GM12878 (cell line): ENCODE results near the gene SKA3. TPM values are rescaled to one million over a fixed set of nuclear protein-coding genes. Genes with fewer than 3 reads are reported as not detected.

Experiments
- polyA plus RNA-seq, 11 experiments: library from polyadenylated mRNA; depleted of rRNA in 4 of 11; unstranded in 6 of 11; stranded (reverse) in 5 of 11; fragments of >200 nt; fragmentation: Nextera tagmentation in 4 of 11; fragmentation: Illumina TruSeq in 1 of 11; extraction: Ambion mirVana in 4 of 11; extraction: Trizol in 1 of 11; gene quantifications; 1 replicate in 1 of 11; 2 replicates in 10 of 11; pipeline versions ENCODE4 v1.2.1 to v1.2.3, GENCODE V29; 2011 to 2016; ENCODE audit warnings: inconsistent platforms in 2 of 11, missing spikeins in 2 of 11, low read depth in 1 of 11
- small RNA-seq: library from RNA; depleted of rRNA; stranded (forward); fragments of <200 nt; gene quantifications from one replicate; pipeline ENCODE3, GENCODE V24; 2014
- total RNA-seq, 4 experiments: library from RNA; depleted of rRNA in 3 of 4; stranded (reverse); fragments of >200 nt in 3 of 4; fragmentation: Illumina TruSeq in 1 of 4; extraction: Trizol in 1 of 4; gene quantifications; 2 replicates each; pipeline versions ENCODE4 v1.2.1 to v1.2.3, GENCODE V29; 2013 to 2021

Gene SKA3
- total and polyA plus RNA-seq, 10 of the 15 experiments (the other 5 are each of a cell fraction or from before 2014, with no cell fraction given), result 13.5 to 69.7 (median 26.3) TPM

Small RNA genes within 50 kb of the gene (small RNA-seq; reads per million reads assigned to genes)
- not detected for gene AL158032.1
- gene RF00086, result not detected
- not detected for gene RF02116

Other genes with a start within 250 kb of the SKA3 start
- gene LATS2, start 115.0 kb downstream of the SKA3 start, total RNA-seq (2014; rRNA removed), result 3.2 and 3.7 TPM in 2 replicates
- gene LATS2, start 115.0 kb downstream of the SKA3 start, total RNA-seq (2014; rRNA removed; fragmentation: Illumina TruSeq; extraction: Trizol), result 2.8 and 2.9 TPM in 2 replicates
- gene LATS2, start 115.0 kb downstream of the SKA3 start, total RNA-seq (2021), result 7.8 and 9.8 TPM in 2 replicates
- gene LATS2, start 115.0 kb downstream of the SKA3 start, polyA plus RNA-seq (2011; rRNA removed), result 1.0 TPM in 2 replicates
- 3.3 TPM in 2 replicates for gene LATS2, start 115.0 kb downstream of the SKA3 start, polyA plus RNA-seq (2014; fragmentation: Illumina TruSeq; extraction: Trizol)
- gene LATS2, start 115.0 kb downstream of the SKA3 start, polyA plus RNA-seq (2014; fragmentation: Nextera tagmentation; extraction: Ambion mirVana), result 1 to 10 TPM in 1 of 2 experiments, under 1 TPM in 1; 0.90 to 1.1 TPM
- 3.2 and 6.0 TPM in 2 replicates for gene LATS2, start 115.0 kb downstream of the SKA3 start, polyA plus RNA-seq (2014; rRNA removed)
- 1 to 10 TPM in 1 of 2 experiments, under 1 TPM in 1; 0.91 to 1.2 TPM for gene LATS2, start 115.0 kb downstream of the SKA3 start, polyA plus RNA-seq (2016; fragmentation: Nextera tagmentation; extraction: Ambion mirVana)
- gene SAP18, start 36.4 kb downstream of the SKA3 start, total RNA-seq (2014; rRNA removed), result 56.5 and 56.6 TPM in 2 replicates
- gene SAP18, start 36.4 kb downstream of the SKA3 start, total RNA-seq (2014; rRNA removed; fragmentation: Illumina TruSeq; extraction: Trizol), result 78.4 and 80.9 TPM in 2 replicates
- 212 and 222 TPM in 2 replicates for gene SAP18, start 36.4 kb downstream of the SKA3 start, total RNA-seq (2021)
- 164 and 210 TPM in 2 replicates for gene SAP18, start 36.4 kb downstream of the SKA3 start, polyA plus RNA-seq (2011; rRNA removed)
- gene SAP18, start 36.4 kb downstream of the SKA3 start, polyA plus RNA-seq (2014; fragmentation: Illumina TruSeq; extraction: Trizol), result 67.6 and 91.4 TPM in 2 replicates
- gene SAP18, start 36.4 kb downstream of the SKA3 start, polyA plus RNA-seq (2014; fragmentation: Nextera tagmentation; extraction: Ambion mirVana), result 100 to 1,000 TPM; 537 to 546 TPM
- gene SAP18, start 36.4 kb downstream of the SKA3 start, polyA plus RNA-seq (2014; rRNA removed), result 76.5 and 84.8 TPM in 2 replicates
- 100 to 1,000 TPM; 490 to 548 TPM for gene SAP18, start 36.4 kb downstream of the SKA3 start, polyA plus RNA-seq (2016; fragmentation: Nextera tagmentation; extraction: Ambion mirVana)
- gene MRPL57, start 106 bp upstream of the SKA3 start, total RNA-seq (2014; rRNA removed), result 50.3 and 60.3 TPM in 2 replicates
- 14.3 and 16.5 TPM in 2 replicates for gene MRPL57, start 106 bp upstream of the SKA3 start, total RNA-seq (2014; rRNA removed; fragmentation: Illumina TruSeq; extraction: Trizol)
- gene MRPL57, start 106 bp upstream of the SKA3 start, total RNA-seq (2021), result 23.9 and 26.0 TPM in 2 replicates
- 15.6 and 20.2 TPM in 2 replicates for gene MRPL57, start 106 bp upstream of the SKA3 start, polyA plus RNA-seq (2011; rRNA removed)
- gene MRPL57, start 106 bp upstream of the SKA3 start, polyA plus RNA-seq (2014; fragmentation: Illumina TruSeq; extraction: Trizol), result 8.1 and 10.5 TPM in 2 replicates
- 10 to 100 TPM; 13.2 to 25.8 TPM for gene MRPL57, start 106 bp upstream of the SKA3 start, polyA plus RNA-seq (2014; fragmentation: Nextera tagmentation; extraction: Ambion mirVana)
- gene MRPL57, start 106 bp upstream of the SKA3 start, polyA plus RNA-seq (2014; rRNA removed), result 47.5 and 54.4 TPM in 2 replicates
- gene MRPL57, start 106 bp upstream of the SKA3 start, polyA plus RNA-seq (2016; fragmentation: Nextera tagmentation; extraction: Ambion mirVana), result 10 to 100 TPM; 87.5 to 90.6 TPM